Omental fat pad (tissue), 4 donors: ENCODE results near the gene PRC1. TPM values are rescaled to one million over a fixed set of nuclear protein-coding genes. Genes with fewer than 3 reads are reported as not detected.

Experiments used
- ATAC-seq: fragments of 150-250 bp; one replicate; pipeline ENCODE4 v1.9.1; 2016; ENCODE audit warnings: mild to moderate bottlenecking, moderate library complexity; ENCODE audit not compliant: low FRiP score
- DNase-seq: peaks from one replicate; pipeline ENCODE4 v3.0.0-alpha.2; 2019; ENCODE audit warnings: low spot score
- total RNA-seq, 4 donors: library from RNA; depleted of rRNA; stranded (reverse); fragments of >200 nt; gene quantifications; one replicate each; pipeline ENCODE4 v1.1.0, GENCODE V29; 2016
- TF ChIP-seq, protein P1 (sequence below), 3 donors: fragments of 450-650 bp; IDR thresholded peaks; one replicate each; pipeline ENCODE4 v1.5.1; 2016 to 2017; ENCODE audit warnings: antibody characterized with exemption in 3 of 3, mild to moderate bottlenecking in 3 of 3, moderate library complexity in 2 of 3

PRC1 gene
- total RNA-seq, 4 donors from 2014 or later = 3.5 to 26.2 (median 11.9) TPM

DNA sequence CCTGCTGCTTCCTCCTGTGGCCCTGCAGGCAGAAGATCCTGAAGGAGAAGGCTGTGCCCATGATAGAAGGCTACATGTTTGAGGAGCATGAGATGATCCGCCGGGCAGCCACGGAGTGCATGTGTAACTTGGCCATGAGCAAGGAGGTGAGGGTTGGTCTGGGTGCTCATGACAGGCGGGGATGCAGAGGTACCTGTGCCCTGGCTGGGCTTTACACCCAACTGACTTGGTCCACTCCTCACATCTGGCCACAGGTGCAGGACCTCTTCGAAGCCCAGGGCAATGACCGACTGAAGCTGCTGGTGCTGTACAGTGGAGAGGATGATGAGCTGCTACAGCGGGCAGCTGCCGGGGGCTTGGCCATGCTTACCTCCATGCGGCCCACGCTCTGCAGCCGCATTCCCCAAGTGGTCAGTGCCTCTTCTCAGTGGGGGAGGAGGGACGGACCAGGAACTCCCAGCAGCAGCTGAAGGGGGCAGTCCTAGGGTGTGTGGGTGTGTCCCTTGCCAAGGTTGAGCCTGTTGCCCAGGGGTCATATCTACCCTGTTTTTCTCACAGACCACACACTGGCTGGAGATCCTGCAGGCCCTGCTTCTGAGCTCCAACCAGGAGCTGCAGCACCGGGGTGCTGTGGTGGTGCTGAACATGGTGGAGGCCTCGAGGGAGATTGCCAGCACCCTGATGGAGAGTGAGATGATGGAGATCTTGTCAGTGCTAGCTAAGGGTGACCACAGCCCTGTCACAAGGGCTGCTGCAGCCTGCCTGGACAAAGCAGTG, 41.2 kb downstream of the PRC1 start:
- DNase-seq (no peak), ATAC-seq (no peak)
- TF ChIP-seq, protein P1, sequence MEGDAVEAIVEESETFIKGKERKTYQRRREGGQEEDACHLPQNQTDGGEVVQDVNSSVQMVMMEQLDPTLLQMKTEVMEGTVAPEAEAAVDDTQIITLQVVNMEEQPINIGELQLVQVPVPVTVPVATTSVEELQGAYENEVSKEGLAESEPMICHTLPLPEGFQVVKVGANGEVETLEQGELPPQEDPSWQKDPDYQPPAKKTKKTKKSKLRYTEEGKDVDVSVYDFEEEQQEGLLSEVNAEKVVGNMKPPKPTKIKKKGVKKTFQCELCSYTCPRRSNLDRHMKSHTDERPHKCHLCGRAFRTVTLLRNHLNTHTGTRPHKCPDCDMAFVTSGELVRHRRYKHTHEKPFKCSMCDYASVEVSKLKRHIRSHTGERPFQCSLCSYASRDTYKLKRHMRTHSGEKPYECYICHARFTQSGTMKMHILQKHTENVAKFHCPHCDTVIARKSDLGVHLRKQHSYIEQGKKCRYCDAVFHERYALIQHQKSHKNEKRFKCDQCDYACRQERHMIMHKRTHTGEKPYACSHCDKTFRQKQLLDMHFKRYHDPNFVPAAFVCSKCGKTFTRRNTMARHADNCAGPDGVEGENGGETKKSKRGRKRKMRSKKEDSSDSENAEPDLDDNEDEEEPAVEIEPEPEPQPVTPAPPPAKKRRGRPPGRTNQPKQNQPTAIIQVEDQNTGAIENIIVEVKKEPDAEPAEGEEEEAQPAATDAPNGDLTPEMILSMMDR (IDR thresholded peaks at IDR 0.05) = no peak

DNA sequence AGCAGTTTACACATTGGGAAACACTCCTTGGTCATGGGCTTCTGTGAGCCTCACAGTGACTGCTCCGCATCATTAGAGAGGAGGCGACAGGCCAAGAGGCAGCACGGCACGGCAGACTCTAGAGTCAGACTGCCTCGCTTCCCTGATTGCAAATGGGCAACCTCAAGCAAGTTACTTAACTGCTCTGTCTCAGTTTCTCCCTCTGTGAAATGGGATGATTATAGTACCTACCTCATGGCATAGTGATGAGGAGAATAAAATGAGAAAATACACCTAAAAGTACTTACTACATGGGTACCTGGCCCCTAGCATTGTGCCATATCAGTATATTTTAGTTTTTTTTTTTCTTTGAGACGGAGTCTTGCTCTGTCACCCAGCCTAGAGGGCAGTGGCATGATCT, 43.7 kb downstream of the PRC1 start:
- TF ChIP-seq, protein P1 (IDR thresholded peaks at IDR 0.05) = no peak
- ATAC-seq (no peak), DNase-seq (no peak)

DNA sequence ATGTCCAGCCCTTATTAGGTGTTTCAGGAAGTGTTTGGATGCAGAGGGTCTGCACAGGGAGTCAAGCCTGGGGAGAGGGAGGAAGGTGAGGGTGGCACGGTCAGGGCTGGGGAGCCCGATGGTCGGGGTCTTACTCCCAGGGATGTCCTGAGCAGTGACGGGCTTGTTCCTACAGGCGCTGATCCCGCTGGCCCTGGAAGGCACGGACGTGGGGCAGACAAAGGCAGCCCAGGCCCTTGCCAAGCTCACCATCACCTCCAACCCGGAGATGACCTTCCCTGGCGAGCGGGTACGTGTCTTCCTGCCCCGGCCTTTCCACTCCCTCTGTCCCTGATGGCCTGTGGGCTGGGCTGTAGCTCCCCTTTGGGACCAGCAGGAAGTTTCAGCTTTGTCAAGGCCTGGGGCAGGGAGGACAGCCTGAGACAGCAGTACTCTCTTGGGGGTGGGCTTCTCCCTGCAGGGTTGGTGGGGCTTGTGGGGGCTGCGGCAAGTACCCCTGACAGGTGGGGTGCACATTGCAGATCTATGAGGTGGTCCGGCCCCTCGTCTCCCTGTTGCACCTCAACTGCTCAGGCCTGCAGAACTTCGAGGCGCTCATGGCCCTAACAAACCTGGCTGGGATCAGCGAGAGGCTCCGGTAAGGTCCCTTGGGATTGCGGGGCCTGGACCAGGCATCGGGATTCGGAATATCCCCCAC, 44.2 kb downstream of the PRC1 start:
- TF ChIP-seq, protein P1 (IDR thresholded peaks at IDR 0.05) = no peak
- no peak for DNase-seq
- no peak for ATAC-seq

DNA sequence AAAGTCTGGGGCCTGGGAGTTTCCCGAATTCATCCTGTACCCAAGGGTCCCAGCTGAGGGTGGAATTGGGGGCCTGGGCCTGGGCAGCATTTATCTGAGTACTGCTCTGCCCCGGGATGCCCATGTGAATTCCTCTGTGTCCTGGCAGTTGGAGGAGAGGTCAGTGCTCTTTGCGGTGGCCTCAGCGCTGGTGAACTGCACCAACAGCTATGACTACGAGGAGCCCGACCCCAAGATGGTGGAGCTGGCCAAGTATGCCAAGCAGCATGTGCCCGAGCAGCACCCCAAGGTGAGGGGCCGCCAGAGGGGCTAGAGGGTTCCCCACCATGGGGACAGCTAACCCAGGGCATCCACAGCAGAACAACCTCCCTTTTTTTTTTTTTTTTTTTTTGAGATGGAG, 45.8 kb downstream of the PRC1 start:
- DNase-seq = no peak
- no peak for ATAC-seq
- TF ChIP-seq, protein P1 (IDR thresholded peaks at IDR 0.05) = no peak

DNA sequence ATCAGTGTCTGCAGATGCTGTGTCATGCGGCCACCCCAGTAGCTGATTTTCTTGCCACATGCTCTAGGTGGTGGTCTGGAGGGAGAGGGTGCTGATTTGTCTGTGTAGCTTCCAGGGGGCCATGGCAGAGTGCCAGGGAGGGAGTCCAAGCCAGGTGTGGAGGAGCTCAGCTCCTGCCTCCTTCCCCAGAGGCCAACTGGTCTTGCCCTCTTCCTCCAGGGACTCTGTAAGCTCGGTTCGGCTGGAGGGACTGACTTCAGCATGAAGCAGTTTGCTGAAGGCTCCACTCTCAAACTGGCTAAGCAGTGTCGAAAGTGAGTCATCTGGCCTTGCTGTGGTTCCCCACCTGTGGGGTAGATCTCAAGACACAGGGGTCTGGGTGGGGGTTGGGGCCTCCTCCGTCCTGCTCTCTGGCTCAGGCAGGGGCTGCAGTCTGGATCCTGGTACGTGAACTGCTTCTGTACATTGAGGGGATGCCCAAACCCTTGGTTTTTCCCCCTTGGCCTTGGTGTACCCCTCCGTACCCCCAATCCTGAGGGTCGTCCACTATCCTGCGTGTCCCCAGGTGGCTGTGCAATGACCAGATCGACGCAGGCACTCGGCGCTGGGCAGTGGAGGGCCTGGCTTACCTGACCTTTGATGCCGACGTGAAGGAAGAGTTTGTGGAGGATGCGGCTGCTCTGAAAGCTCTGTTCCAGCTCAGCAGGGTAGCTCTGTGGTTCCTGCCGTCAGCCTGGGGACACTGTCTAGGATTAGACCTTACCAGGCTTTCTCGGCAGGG, 46.6 kb downstream of the PRC1 start:
- ATAC-seq = no peak
- TF ChIP-seq, protein P1 (IDR thresholded peaks at IDR 0.05) = no peak
- DNase-seq = no peak

DNA sequence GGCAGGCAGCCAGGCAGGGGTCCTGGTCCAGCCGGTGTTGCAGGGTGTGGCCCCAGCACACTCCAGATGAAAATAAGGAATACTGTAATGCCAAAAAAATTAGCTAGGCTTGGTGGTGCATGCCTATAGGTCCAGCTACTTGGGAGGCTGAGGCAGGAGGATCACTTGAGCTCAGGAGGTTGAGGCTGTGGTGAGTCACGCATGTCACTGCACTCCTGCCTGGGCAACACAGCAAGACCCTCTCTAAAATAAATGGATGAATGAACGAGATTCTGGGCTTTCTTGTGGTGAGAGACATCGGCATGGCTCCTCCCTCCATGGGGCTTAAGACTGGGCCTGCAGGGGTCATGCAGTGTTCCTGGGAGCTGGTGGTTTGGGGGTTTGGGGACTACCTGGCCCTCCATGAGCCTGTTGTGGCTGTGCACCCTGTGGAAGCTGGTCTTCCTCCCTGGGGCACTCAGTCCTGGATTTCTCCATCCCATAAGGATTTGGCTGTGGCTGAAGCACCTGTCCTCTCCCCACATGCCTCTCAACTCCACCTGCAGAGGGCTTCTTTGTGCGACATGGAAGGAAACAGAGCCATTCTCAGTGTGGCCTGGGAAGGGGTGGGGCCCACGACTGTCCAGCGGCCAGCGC, 47.3 kb downstream of the PRC1 start:
- TF ChIP-seq, protein P1 (IDR thresholded peaks at IDR 0.05) = no peak
- no peak for DNase-seq
- no peak for ATAC-seq
